Heart left ventricle (tissue), 13 donors: ENCODE data around the gene NISCH.

Source experiments
- POLR2A ChIP-seq, 2 donors: fragments of 450-650 bp; IDR thresholded peaks; one replicate each; pipeline ENCODE4 v1.6.1; 2017; ENCODE audit warnings: antibody characterized with exemption in 2 of 2, mild to moderate bottlenecking in 2 of 2, moderate library complexity in 2 of 2
- TF ChIP-seq, protein P1 (sequence below), 12 donors: fragments of 200-600 bp; sonication (generic) in 4 of 12; IDR thresholded peaks; one replicate each; pipeline versions ENCODE4 v1.5.0 to v1.8.0; 2018 to 2022; ENCODE audit warnings: antibody characterized with exemption in 12 of 12, mild to moderate bottlenecking in 5 of 12
- donor health status: ischemic (EF 13 %, LVEDD 7.1; RV severe dilation, severe dysfunction).
- donor health status: DM: no; HTN: yes; CAD: no.
- donor health status: DM: no; HTN: no; CAD: no.
- donor health status: ischemic (EF 25% LVEDD 6.9; RV normal size, moderate dysfunction).
- donor health status: ischemic (EF 25% LVEDD 5.7; RV mildly dilated, moderate dysfunction).
- donor health status: ischemic (EF 35%, LVEDD 5.7; RV mildly dilated, moderate dysfunction).
- donor health status: nonischemic (EF 11% LVEDD 7.7; RV severe dilation, severe dysfunction).
- donor health status: DM: yes; HTN: yes; CAD: no.
- donor health status: PGD.
- donor health status: ischemic (EF 29% LVEDD 5.4; RV normal size, mild dysfunction).
- donor health status: nonischemic (EF 23%, LVEDD 6.1; RV moderate dilation, normal function).

- TF ChIP-seq, protein P1, sequence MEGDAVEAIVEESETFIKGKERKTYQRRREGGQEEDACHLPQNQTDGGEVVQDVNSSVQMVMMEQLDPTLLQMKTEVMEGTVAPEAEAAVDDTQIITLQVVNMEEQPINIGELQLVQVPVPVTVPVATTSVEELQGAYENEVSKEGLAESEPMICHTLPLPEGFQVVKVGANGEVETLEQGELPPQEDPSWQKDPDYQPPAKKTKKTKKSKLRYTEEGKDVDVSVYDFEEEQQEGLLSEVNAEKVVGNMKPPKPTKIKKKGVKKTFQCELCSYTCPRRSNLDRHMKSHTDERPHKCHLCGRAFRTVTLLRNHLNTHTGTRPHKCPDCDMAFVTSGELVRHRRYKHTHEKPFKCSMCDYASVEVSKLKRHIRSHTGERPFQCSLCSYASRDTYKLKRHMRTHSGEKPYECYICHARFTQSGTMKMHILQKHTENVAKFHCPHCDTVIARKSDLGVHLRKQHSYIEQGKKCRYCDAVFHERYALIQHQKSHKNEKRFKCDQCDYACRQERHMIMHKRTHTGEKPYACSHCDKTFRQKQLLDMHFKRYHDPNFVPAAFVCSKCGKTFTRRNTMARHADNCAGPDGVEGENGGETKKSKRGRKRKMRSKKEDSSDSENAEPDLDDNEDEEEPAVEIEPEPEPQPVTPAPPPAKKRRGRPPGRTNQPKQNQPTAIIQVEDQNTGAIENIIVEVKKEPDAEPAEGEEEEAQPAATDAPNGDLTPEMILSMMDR (IDR thresholded peaks at IDR 0.05), result no peak
- no peak for TF ChIP-seq POLR2A (IDR thresholded peaks at IDR 0.05)
These were observed 4.7 kb upstream of the NISCH start for GRCh38 chr3:52450489-52451236.
